Dermis blood vessel endothelial cell (primary cell): Measurements from ENCODE around the gene EPM2A. TPM values are rescaled to one million over a fixed set of nuclear protein-coding genes. Genes with fewer than 3 reads are reported as not detected.
"Not testable (repeated sequence)": the region's sequence is repeated elsewhere in the genome, so short reads cannot be mapped to it uniquely, and the experiment has no call there.

ENCODE experiments used
- DNase-seq: peaks from one replicate; pipeline ENCODE4 v3.0.0; 2010
- total RNA-seq: library from RNA; depleted of rRNA; stranded (reverse); fragments of >200 nt; gene quantifications from 2 replicates; pipeline ENCODE4 v1.2.3, GENCODE V29; 2014

Gene EPM2A
- total RNA-seq, 1 donor from 2014 or later = 5.3 TPM

DNA sequence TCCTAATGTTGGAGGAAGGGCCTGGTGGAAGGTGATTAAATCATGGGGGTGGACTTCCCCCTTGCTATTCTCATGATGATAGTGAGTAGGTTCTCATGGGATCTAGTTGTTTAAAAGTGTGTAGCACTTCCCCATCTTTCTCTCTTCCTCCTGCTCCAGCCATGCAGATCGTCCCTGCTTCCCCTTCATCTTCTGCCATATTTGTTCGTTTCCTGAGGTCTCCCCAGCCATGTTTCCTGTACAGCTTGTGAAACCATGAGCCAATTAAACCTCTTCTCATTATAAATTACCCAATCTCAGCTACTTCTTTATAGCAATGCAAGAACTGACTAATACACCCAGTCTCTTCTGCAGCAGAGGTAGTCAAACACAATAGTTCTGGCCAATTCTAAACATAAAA lies 5.4 kb downstream of the EPM2A start:
- no peak for DNase-seq

GRCh38 chr6:145728444-145729385 lies 6.6 kb downstream of the EPM2A start:
- no peak for DNase-seq

GRCh38 chr6:145727817-145728388 lies 7.4 kb downstream of the EPM2A start:
- DNase-seq = no peak

DNA sequence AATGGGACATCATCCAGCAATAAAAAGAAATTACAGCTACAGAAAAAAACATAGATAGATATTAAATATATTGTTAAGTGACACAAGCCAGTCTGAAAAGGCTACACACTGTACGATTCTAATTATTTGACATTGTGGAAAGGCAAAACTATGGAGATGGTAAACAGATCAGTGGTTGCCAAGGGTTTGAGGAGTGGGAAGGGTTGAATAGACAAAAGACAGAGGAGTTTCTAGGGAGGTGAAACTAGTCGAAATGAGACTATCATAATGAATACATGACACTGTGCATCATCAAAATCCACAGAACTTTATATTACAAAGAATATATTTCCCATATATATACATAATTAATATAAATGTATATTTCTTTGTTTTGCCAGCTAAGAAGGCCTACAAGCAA lies 9.8 kb downstream of the EPM2A start:
- DNase-seq = no peak

- DNase-seq = no peak
Measured at GRCh38 chr6:145723646-145724045, 11.7 kb downstream of the EPM2A start.

DNA sequence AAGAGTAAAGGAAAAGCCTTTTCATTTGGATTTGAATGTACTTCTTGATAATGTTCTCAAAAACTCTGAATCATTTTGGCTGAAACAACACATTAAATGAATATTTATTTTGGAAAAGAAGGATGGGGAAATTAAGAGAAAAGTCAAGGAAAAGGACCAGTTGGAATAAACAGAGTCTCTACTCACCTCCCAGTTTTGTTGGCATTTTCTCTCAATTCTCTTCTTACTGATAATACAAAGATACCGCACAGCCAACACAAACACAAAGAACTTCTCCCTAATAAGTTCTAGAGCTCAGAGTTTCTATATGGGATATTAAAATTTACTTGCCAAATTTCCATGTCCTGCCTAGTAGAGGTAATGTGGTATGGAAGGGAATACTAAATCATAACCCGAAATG lies 13.1 kb downstream of the EPM2A start:
- no peak for DNase-seq

DNA sequence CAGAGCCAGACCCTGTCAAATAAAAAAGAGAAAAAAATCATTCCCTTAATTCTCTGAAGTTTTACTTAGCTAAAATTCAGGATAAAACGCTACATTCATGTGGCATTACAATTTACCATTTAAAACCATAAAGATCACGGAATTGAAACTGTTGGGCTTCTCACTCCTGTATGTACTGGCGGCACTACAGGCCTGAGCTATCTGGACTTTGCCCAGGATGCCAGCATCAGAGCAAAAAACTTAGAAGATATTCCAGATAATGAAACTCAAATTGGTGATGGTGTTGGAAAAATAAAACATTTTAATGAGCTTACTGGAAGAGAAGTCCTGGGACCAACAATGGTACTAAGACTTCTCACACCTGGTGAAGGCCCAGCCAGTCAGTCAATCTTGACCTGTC lies 14.2 kb downstream of the EPM2A start:
- no peak for DNase-seq

DNA sequence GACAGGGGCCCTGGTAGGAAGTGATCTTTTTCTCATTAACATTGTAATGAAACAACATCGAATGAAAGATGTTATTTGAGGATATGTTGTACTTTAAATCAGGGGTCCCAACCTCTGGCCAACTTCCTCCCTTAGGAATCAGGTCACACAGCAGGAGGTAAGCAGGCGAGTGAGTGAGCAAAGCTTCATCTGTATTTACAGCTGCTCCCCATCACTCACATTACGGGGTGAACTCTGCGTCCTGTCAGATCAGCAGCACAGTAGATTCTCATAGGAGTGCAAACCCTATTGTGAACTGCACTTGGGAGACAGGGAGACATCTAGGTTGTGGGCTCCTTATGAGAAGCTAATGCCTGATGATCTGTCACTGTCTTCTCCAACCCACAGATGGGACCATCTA lies 19.9 kb downstream of the EPM2A start:
- DNase-seq = no peak

DNA sequence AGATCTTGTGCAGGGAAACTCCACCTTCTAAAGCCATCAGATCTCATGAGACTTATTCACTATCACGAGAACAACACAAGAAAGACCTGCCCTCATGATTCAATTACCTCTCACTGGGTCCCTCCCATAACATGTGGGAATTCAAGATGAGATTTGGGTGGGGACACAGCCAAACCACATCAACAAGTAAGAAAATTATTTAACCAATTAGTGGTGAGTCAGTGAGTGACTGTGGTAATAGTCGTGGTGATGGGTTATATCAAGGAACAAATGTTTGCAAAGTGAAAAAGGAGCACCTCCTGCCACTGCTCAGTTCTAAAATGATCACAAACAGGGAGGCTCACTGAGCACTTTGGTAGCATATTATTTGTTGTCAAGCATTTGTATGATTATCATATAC lies 20.6 kb downstream of the EPM2A start:
- DNase-seq = no peak

- no peak for DNase-seq
Measured at GRCh38 chr6:145713773-145714172, 21.5 kb downstream of the EPM2A start.

DNA sequence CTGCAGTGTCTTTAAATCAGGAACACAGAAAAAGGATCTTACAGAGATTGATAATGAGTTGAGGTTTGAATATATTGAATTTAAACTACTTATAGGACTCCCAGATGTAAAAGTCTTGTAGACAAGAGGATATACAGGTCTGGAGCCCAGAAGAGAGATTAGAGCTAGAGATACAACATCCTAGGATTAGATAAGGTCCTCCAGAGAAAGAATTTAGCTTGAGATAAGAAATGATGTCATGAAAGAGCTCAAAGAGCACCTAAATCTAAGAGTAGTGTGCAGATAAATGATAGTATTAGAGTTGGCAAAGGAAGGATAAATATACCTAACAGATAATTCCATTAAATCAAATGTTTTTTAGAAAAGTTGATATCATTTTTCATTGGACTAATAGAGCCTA lies 23.9 kb downstream of the EPM2A start:
- DNase-seq = no peak

- no peak for DNase-seq
Measured at GRCh38 chr6:145707397-145707796, 27.9 kb downstream of the EPM2A start.

GRCh38 chr6:145705561-145705960 lies 29.8 kb downstream of the EPM2A start:
- peak; percentile 77 for DNase-seq

- DNase-seq = peak; percentile 41
Measured at GRCh38 chr6:145704143-145704781, 31.1 kb downstream of the EPM2A start.

DNA sequence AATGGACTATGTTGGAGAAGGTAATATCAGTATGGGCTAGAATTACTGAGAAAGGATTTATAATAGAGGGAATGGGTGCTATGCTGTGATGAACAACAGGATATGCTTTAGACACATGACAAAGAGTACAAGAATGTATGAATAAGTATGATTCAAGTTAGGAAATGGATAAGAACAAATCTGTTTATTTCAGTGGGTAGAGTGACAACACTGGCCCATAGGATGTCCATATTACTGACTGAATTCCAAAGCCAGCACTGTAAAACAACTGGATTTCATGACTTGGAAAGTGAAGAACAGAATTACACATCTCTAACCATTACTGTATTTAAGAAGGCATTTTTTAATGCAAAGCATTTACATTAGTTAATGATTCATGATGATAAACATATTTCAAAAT lies 35.9 kb downstream of the EPM2A start:
- DNase-seq = peak; percentile 51

- DNase-seq = not testable (repeated sequence)
Measured at GRCh38 chr6:145697401-145697800, 37.9 kb downstream of the EPM2A start.

GRCh38 chr6:145694083-145694737 lies 41.1 kb downstream of the EPM2A start:
- DNase-seq = no peak

DNA sequence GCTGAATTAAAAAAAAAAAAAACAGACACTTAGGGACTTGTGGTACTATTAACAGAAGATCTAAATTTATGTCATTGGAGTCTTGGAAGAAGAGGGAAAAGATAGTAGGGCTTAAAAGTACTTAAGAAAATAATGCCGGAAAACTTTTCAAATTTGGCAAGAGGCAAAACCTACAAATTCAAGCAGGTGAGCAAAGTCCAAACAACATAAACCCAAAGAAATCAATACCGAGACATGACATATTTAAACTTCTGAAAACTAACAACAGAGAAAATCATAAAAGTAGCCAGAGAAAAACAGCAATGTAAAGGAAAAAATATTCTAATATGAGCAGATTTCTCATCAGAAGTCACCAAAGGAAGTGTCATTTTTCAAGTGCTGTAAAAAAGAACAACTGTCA lies 44.4 kb downstream of the EPM2A start:
- no peak for DNase-seq

DNA sequence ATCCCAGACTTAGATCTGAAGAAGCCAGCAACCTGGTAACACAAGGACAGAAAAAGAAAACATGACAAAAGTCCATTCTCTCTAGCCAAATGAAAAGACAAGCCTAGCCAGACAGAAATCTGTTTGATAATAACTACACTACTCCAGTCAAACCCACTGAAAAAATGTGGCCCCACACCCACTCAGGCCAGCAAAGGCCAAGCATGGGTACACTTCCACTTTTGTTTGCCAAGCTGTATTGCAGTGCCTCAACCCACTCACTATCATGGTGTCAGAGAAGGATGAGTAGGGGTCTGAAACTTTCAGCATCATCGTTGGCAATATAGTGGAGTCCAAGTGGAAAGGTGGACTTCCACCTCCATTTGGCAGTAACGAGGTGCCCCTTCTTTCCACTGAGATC lies 45.8 kb downstream of the EPM2A start:
- DNase-seq = no peak

GRCh38 chr6:145688493-145688905 lies 46.8 kb downstream of the EPM2A start:
- peak; percentile 27 for DNase-seq

DNA sequence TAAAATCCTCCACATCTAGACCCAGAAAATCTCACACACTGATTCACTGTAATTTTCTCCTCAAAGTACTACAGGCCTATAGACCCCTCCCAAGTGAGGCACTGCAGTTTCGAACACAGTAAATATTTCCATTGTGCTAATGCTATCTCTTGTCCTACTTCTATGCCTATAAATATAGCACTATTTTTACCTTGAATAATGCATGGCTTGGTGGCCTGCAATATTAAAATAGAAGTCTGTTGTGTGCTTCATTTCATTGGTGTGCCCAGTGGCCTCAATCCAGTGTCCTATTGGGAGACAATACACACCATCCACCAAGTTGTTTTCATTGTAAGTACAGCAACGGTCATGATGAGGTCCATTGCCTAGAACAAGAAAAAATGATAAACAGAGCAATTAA lies 49.4 kb downstream of the EPM2A start:
- no peak for DNase-seq

GRCh38 chr6:145681965-145682364 lies 53.4 kb downstream of the EPM2A start:
- no peak for DNase-seq

- DNase-seq = no peak
Measured at GRCh38 chr6:145673504-145673903, 61.8 kb downstream of the EPM2A start.
